Chondrocyte (in vitro differentiated cells): Measurements from ENCODE around the gene KMT5B. TPM values are rescaled to one million over a fixed set of nuclear protein-coding genes. Genes with fewer than 3 reads are reported as not detected.

Source experiments
- DNase-seq: peaks from one replicate; pipeline ENCODE4 v3.0.0; 2021; ENCODE audit warnings: mixed read lengths, low spot score
- H3K27ac Mint-ChIP-seq: one replicate; pipeline ENCODE4 v1.8.0; 2021; ENCODE audit warnings: mild to moderate bottlenecking, moderate library complexity, mixed read lengths; ENCODE audit not compliant: unreplicated experiment
- H3K27me3 Mint-ChIP-seq: 2 replicates; pipeline ENCODE4 v1.8.0; 2021; ENCODE audit warnings: low read depth, mixed read lengths
- H3K36me3 Mint-ChIP-seq: 2 replicates; pipeline ENCODE4 v1.8.0; 2021; ENCODE audit warnings: low read depth, mixed read lengths
- H3K4me1 Mint-ChIP-seq: 2 replicates; pipeline ENCODE4 v1.8.0; 2021; ENCODE audit warnings: low read depth, mild to moderate bottlenecking, mixed read lengths
- H3K4me3 Mint-ChIP-seq: one replicate; pipeline ENCODE4 v1.8.0; 2021; ENCODE audit warnings: mild to moderate bottlenecking, moderate library complexity, mixed read lengths; ENCODE audit not compliant: unreplicated experiment
- H3K9me3 Mint-ChIP-seq: 2 replicates; pipeline ENCODE4 v1.8.0; 2021; ENCODE audit warnings: low read depth, mixed read lengths
- total RNA-seq: library from RNA; stranded (reverse); gene quantifications from 3 replicates; pipeline ENCODE4 v1.2.1, GENCODE V29; 2021
- TF ChIP-seq, protein P1 (sequence below): fragments of 200-600 bp; sonication (generic); IDR thresholded peaks from 2 replicates; pipeline ENCODE4 v1.5.0; 2021; ENCODE audit warnings: antibody characterized with exemption, mild to moderate bottlenecking, moderate library complexity

The KMT5B gene
- total RNA-seq, 1 donor from 2014 or later = 44.4 TPM

DNA sequence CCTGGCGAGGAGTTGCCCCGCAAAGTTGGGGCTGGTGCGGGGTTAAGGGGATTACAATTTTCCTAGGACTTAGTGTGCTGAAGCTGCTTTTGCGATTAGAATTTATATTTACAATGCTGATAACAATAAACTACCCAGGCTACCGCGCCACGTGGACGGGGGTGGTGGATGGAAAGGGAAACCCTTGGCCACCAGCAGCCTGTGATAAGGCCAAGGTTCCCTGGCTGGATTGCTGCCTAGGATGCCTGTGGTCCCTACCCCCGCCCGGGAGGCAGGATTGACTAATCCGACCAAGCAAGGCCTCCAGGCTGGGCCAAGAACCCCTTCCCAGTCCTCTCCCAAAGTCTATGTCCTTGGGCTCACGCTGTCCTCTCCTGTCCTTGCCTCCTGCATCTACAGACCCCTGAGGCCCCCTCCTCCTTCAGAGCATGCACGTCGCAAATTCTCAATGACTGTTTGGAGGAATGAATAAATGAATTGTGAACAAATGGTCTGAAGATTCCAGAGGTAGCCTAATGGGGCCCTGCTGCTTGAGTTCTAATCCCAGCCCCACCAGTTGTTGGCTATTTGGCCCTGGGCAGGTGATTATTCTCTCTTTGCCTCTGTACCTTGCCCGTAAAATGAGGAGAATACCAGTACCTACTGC lies 84.3 kb downstream of the KMT5B start:
- H3K4me1 Mint-ChIP-seq = peaks cover 22% of the 10 kb centered on the region
- TF ChIP-seq, protein P1, sequence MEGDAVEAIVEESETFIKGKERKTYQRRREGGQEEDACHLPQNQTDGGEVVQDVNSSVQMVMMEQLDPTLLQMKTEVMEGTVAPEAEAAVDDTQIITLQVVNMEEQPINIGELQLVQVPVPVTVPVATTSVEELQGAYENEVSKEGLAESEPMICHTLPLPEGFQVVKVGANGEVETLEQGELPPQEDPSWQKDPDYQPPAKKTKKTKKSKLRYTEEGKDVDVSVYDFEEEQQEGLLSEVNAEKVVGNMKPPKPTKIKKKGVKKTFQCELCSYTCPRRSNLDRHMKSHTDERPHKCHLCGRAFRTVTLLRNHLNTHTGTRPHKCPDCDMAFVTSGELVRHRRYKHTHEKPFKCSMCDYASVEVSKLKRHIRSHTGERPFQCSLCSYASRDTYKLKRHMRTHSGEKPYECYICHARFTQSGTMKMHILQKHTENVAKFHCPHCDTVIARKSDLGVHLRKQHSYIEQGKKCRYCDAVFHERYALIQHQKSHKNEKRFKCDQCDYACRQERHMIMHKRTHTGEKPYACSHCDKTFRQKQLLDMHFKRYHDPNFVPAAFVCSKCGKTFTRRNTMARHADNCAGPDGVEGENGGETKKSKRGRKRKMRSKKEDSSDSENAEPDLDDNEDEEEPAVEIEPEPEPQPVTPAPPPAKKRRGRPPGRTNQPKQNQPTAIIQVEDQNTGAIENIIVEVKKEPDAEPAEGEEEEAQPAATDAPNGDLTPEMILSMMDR = no peak
- H3K9me3 Mint-ChIP-seq = peaks cover 9% of the 10 kb centered on the region
- H3K27me3 Mint-ChIP-seq = no peaks in the 10 kb centered on the region
- peak; percentile 68 for DNase-seq
- peak overlapping the region; percentile 65 for H3K4me3 Mint-ChIP-seq
- peak overlapping the region; percentile 54 for H3K27ac Mint-ChIP-seq
- peaks cover 7% of the 10 kb centered on the region for H3K36me3 Mint-ChIP-seq

DNA sequence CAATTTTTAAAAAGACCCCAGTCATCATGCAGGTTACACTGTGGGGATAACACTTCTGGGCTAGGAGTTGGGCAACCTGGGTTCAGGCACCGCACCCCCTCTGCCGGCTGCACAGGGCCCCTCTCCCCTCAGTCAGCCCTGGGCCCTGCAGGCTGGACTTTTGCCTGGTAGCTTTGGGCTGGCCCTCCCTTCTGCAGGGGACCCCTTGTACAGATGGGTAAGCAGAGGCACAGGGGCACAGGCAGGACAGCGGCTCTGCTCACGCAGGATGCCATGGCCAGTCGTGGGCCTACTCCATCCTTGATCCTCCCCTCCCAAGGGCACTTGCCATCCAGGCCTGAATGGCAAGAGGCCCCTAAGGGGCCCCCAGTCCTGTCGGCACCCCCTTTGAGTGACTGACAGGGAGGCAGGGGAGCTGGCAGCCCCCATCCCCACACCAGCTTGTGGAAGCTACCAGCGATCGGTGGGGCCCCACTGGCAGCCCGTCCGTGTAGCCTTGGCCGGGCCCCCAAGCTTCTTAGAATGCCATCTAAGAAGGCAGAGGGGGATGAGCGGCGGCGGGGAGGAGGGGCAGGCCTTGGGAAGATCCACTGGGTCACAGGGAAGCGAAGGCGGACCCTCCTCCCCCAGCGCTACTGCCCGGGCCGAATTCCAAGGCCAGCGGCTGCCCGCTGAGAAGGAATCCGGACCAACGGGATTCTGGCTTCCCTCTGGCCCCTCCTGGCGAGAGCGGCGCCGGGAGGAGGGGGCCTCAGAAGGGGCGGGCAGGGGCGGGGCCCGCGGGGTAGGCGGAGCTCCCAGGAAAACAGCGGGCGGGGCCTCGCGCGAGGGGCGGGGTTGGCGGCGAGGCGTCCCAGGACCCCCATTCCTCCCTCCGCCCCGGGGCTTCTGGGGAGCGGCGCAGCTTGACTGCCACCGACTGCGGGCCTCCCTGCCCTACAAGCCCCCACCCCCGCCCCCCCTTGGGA lies 85.1 kb downstream of the KMT5B start:
- Mint-ChIP-seq H3K36me3 (peaks cover 7% of the 10 kb centered on the region), H3K27me3 (no peaks in the 10 kb centered on the region), H3K9me3 (peaks cover 8% of the 10 kb centered on the region), H3K4me3 (peak overlapping the region; percentile 65), H3K27ac (peak overlapping the region; percentile 54), H3K4me1 (peaks cover 25% of the 10 kb centered on the region)
- TF ChIP-seq, protein P1 = no peak
- DNase-seq = peak; percentile 83

DNA sequence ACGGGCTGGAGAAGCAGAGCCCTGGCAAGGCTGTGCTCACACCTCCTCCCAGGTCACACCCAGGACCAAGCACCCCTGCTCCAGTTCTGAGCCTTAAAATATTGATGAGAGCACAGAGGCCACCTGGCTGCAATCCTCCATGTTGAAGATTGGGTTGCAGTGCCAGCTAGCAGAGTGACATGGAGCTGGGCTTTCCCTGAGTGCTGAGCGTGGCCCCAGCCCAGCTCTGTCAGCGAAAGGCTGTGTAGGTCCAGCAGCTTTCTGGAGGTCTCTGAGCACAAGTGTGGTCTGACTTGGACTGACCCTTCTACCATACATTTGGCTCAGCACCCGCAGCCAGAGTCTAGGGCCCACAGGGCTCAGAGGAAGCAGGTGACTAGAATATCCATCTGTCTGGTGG lies 87.9 kb downstream of the KMT5B start:
- Mint-ChIP-seq H3K27me3 (no peaks in the 10 kb centered on the region), H3K4me3 (no peak overlapping the region), H3K36me3 (no peaks in the 10 kb centered on the region), H3K9me3 (no peaks in the 10 kb centered on the region), H3K27ac (no peak overlapping the region), H3K4me1 (peaks cover 37% of the 10 kb centered on the region)
- TF ChIP-seq, protein P1 = no peak
- no peak for DNase-seq

DNA sequence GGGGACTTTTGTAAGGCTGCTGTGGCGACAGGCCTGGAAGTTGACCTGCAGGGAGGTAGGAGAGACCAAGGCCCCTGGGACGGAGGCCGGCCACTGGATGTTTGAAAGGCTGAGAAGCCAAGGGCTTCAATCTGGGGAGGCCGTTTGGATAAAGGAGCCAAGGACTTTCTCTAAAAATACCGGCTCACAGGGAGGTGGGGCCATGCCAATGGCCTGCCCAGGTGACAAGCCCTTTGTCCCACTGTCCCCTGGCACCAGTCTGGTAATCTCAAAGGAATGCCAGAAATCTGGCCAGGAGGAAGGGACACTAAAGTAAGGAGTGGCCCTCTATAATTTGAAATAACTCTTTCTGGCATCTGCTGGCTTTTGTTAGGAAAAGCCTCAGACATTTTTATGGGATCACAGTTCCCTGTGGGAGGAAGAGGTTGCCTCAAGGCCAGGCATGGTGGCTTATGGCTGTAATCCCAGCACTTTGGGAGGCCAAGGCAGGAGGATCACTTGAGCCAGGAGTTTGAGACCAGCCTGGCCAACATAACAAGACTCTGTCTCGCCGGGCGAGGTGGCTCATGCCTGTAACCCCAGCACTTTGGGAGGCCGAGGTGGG lies 90.1 kb downstream of the KMT5B start:
- no peak overlapping the region for H3K4me3 Mint-ChIP-seq
- H3K27me3 Mint-ChIP-seq = no peaks in the 10 kb centered on the region
- no peaks in the 10 kb centered on the region for H3K9me3 Mint-ChIP-seq
- peaks cover 45% of the 10 kb centered on the region for H3K4me1 Mint-ChIP-seq
- no peak for DNase-seq
- H3K36me3 Mint-ChIP-seq = no peaks in the 10 kb centered on the region
- H3K27ac Mint-ChIP-seq = peak overlapping the region; percentile 79
- TF ChIP-seq, protein P1 = no peak
